Measurements from ENCODE around the gene BYSL.
"Not testable (repeated sequence)": the region's sequence is repeated elsewhere in the genome, so short reads cannot be mapped to it uniquely, and the experiment has no call there.

Gene BYSL

DNA sequence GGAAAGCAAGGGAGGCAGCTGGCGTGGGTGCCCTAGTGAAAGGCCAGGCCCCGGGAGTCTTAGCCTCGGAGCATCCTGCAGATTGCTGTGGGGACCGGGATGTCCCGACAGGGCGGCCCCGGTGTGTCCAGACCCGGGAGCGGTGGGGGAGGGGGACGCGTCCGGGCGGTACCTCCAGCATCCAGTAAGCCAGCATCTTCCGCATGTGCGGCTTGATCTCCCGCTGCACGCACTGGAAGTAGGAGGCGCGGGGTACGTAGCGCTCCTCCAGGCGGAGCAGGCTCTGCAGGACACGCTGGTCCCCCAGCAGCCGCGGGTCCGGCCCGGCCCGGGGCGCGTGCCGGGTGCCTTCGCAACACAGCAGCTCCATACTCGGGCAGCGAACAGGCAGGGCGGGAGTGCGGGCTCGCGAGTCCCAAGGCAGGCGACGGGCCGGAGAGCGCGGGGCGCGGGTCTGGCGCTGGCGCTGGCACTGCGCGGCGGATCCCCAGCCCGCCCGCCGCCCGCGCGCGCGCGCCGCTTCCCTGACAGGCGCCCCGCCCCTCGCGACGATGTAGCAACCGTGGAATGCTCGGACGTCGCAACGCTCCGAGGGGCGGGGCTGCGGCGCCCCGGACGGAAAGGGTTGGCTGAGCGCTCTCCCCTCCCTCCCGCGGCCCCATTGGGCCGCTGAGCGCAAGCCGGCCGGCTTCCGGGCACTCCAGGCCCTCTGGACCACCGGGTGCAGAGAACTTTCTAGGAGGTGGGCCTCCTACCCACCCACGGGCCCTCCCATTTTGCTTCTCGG lies 20.2 kb downstream of the BYSL start, which contains the start of gene CCND3:
CCND3 (minus strand) TSS at position 529 of the 787 bp plus-strand sequence; CDS start at position 370, 159 bp downstream.
- DNase-seq (ENCODE audit: low read depth in 1 of 2, low spot score in 1 of 2), result peak; percentile 64 to 83

DNA sequence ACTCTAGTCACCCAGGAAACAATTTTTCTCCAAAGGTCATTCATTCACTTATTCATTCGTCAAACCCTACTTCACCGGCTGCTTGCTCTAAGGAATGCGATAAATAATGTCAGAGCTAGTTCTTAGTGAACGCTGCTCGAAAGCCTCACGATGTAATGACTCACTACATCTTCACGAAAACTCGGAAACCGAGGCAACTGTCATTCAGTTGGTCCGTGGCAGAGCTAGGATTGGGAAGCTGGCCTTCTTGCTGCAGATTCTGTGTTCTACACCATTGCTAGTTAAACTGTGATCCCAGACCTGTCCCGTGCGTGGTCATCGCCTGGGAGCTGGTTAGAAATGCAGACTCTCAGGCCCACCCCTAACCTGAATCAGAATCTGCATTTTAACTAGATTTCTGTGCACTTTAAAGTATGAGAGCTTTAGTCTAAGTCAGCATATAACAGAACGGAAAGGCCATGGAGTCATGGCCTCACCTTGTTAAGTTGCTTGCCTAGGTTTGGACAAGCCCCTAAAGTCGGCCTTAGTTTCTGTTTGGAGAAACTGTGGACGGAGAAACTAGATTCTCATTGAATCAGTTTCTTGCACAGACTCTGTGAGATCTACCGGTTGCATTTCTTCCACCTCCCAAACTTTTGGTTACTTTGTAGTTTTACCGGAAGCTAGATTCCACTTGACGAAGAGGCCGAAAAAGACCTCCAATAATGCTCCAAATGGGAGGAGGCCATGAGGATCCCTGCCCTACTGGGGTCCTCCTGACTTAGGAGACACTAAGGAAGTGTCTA lies 21.0 kb downstream of the BYSL start:
- no peak for DNase-seq (ENCODE audit: low read depth in 1 of 2, low spot score in 1 of 2)

DNA sequence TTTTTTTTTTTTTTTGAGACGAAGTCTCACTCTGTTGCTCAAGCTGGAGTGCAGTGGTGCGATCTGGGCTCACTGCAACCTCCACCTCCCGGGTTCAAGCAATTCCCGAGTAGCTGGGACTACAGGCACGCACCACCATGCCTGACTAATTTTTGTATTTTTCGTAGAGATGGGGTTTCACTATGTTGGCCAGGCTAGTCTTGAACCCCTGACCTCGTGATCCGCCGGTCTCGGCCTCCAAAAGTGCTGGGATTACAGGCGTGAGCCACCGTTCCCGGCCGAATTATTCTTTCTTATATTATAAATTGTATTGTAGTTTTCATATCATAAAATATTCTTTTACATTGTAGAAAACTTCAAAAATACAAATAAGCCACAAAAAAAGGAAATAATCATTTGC lies 21.6 kb downstream of the BYSL start:
- not testable (repeated sequence) for DNase-seq (ENCODE audit: low read depth in 1 of 2, low spot score in 1 of 2)

DNA sequence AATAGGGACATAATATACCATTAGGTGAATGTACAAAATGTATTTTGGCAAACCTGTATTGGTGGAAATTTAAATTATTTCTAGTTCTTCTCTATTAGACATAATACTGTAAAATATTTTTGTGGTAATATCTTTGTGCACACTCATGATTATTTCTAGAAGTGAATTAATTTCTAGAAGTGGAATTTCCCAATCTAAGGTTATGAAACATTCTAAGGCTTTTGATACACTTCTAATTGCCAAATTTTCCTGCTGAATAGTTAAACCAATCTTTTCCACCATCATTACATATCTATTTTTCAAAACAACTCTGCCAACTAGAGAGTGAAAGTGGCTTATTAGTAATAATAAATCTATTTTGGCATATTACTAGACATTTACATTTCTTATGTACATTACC lies 22.2 kb downstream of the BYSL start:
- no peak for DNase-seq (ENCODE audit: low read depth in 1 of 2, low spot score in 1 of 2)

DNA sequence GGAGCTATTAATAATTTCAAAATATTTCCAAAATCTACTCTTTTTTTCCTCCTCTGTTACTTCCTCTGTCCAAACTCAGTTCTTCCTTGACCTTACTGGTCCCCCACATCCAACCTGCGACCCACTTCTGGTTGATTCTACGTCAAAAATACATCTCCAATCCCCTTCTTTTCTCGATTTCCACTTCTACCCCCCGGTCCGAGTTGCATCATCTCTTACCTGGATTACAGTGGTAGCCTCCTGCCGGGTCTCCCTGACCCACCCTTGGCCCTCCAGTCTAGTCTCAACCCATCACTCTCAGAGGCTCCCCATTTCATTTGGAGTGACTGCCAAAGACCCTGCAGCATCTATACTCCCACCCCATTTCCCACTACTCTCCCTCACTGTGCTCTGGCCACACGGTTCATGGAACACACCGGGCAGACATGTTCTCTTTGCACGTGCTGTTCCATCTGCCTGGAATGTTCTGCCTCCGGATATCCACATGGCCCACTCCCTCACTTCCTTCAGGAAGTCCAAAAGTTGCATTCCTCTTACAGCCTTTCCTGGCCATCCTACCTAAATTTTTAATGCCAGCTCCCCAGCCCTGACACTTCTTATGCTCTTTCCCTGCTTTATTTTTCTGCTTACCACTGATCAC lies 26.4 kb downstream of the BYSL start:
- DNase-seq (ENCODE audit: low read depth in 1 of 2, low spot score in 1 of 2), result no peak

DNA sequence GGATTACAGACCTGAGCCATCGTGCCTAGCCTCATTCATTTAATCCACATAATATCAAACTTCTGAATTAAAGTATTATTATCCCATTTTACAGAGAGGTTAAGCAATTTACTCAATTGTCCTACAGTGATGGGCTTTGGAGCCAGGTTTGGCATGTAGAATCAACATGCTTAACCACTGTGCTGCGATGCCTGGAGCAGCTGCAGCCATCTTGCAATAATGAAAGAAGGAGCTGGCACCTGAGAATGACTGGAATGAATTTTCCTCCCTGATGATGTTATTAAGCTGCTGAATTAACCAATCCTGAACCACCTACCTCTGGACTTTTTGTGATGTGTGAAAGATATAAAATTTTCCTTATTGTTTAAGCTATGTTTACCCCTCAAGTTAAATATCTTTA lies 33.4 kb downstream of the BYSL start:
- no peak for DNase-seq (ENCODE audit: low read depth in 1 of 2, low spot score in 1 of 2)

DNA sequence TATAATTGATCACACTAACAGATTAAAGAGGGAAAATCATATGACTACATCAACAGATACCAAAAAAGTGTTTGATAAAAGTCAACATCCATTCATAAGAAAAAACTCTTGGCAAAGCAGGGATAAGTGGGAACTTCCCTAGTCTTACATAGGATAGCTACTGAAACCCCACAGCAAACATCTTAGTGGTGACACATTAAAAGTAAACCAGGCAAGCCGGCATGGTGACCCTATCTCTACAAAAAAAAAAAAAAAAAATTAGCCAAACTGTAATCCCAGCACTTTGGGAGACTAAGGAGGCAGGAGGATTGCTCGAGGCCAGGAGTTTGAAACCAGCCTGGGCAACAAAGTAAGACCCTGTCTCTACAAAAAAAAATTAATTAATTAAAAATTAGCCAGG lies 34.1 kb downstream of the BYSL start:
- no peak for DNase-seq (ENCODE audit: low read depth in 1 of 2, low spot score in 1 of 2)

DNA sequence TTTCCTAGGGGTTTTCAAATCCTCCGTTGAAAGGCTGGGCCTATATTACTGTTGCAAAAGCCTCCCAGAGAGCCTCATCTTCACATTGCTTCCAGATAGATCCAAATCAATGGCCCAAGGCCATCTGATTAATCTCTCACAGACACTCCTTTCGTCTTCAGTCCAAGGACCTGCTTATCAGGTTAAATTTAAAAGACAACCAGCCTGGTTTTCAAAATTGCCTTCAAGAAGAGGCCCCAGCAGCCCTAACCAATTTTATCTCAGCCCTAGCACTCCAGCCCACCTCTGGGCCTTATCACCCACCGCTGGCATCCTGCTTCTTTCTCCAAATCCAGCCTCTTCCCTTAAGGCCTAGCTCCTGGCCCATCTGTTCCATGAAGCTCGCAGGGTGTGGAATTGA lies 35.8 kb downstream of the BYSL start:
- DNase-seq (ENCODE audit: low read depth in 1 of 2, low spot score in 1 of 2), result no peak

DNA sequence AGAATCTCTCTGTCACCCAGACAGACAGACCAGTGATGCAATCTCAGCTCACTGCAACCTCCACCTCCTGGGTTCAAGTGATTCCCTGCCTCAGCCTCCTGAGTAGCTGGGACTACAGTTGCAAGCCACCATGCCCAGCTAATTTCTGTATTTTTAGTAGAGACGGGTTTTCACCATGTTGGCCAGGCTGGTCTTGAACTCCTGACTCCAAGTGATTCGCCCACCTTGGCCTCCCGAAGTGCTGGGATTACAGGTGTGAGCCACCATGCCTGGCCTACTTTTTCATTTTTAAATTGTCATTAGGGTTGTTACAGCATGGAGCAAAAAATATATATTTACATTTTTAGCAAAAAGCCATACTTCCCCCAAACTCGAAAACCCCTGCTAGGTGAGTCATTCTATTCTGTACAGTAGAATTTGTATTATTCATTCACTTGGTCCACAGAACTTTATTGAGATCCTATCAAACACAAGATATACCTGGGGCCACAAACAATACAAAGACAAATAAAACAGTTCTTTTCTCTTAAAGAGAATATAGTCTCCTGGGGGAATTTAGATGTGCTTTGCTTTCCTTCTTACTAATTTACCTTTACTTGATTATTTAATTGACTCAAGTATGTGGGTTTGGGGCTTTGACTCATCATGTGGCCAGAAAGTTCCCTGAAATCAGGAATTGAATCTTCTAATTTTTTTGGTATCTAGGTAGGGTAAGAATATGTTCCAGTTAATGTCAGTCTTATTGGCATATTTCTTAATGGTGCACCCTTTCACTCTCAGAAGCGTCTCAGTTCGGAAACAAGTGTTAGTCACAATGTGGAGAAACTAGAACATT lies 36.9 kb downstream of the BYSL start:
- no peak for DNase-seq (ENCODE audit: low read depth in 1 of 2, low spot score in 1 of 2)

DNA sequence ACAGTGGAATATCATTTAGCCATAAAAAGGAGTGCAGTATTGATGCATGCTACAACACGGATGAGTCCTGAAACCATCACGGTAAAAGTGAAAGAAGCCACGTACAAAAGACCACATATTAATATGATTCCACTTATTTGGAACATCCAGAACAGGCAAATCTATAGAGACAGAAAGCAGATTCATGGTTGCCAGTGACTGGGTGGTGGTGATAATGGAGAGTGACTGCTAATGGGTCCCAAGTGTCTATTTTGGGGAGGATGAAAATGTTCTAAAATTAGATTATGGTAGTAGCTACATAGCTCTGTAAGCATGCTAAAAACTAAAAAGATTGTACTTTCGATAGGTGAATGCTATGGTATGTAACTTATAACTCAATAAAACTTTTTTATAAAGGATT lies 38.7 kb downstream of the BYSL start:
- no peak for DNase-seq (ENCODE audit: low read depth in 1 of 2, low spot score in 1 of 2)

DNA sequence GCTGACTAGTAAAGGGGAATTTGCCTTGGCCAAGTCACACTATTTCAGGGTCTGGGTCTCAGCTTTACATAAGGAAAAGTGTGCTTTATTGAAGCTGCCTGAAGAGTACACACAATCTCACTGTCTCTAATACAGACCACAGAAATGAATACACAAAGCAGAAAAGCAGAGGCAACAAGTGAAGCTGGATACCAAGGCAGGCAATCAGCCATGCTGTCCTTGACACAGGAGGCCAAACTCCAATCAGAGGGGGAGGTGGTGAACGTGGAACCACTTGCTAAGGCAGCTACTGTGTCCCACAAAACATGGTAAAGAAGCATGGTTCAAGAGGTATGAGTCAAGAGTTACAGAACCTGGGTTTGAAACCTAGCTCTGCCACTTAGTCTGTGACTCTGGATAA lies 42.1 kb downstream of the BYSL start:
- DNase-seq (ENCODE audit: low read depth in 1 of 2, low spot score in 1 of 2), result no peak

DNA sequence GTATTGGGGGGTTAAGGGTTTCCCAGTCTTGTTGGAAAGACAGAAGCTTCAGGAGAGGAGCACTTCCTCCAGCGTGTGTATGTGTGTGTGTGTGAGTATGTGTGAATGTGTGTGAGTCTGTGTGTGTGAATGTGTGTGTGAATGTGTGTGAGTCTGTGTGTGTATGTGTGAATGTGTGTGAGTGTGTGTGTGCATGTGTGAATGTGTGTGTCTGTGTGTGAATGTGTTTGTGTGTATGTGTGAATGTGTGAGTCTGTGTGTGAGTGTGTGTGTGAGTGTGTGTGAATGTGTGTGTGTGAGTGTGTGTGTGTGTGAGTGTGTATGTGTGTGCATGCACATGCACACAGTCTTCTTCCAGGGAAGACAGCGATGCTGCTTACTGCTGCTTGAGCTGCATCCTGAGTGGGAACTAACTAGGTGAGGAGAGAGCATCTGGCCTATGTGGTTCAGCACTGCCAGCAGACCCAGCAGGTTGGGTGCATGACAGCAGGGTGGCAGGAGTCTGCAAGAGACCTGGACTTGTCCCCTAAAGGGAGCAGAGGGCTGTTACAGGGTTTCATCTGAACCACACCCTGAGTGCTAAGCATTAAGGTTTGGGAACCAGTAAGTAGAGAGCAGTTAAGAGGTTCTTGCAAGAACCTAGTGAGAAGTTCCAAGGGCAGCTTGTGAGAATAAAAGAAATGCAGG lies 43.0 kb downstream of the BYSL start:
- DNase-seq (ENCODE audit: low read depth in 1 of 2, low spot score in 1 of 2), result no peak

DNA sequence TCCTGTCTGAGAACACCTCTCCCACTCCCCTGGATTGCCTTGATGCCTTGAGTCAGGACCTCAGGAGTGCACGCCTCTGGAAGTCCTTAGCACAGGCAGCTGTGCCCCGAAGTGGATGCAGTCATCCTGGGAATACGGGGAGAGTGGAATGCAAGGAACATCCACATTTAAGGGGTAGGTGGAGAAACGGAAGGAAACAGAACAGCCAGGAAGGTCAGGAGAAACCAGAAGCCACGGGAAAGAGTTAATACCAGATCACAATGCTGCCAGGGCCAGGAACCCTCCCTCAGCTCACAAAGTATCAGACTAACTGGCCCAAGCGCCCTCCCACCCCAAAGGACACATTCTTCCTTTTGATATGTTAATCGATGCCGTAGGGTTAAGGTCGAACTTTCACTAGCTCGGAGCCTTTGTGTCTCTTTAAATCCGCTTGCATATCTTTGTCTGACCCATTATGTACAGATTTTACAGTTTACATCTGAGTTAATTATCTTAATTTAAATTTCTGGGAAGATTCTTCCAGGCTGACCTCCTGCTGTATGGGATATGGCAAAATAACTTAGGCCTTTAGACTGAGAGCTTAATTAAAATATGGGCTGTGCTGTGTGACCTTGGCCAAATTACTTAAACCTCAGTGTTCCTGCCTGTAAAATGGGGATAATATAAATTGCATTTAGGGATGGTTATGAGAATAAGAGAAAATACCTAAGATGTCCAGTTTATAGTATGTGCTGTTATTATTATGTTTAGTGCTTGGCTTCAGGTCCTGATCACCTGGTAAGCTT lies 44.3 kb downstream of the BYSL start:
- no peak for DNase-seq (ENCODE audit: low read depth in 1 of 2, low spot score in 1 of 2)

DNA sequence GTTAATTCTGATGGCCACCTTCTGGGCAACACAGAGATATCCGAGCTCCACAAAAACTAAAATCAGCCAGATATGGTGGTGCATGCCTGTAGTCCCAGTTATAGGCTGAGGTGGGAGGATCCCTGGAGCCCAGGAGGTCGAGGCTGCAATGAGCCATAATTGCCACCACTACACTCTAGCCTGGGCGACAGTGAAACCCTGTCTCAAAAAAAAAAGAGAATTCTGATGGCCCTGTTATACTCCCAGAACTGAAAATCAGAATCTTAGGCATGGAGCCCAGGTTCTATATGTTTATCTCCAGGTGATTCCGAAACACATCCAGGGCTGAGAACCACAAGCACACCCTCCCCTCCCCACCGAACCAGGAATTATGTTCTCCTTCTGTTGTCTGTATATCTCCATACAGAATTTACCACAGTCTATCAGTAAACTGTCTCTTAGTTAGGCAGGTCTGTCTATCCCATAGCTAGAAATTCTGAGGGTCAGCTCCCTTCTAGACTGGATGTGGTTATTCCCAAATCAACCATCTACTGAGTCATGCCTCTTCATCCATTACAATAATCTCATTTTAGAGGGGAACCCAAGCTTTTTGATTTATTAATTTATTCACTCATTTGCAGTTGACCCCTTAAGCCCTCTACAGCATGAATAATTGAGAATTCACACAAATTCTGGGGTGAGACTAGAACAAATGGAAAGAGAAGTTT lies 45.1 kb downstream of the BYSL start:
- no peak for DNase-seq (ENCODE audit: low read depth in 1 of 2, low spot score in 1 of 2)

DNA sequence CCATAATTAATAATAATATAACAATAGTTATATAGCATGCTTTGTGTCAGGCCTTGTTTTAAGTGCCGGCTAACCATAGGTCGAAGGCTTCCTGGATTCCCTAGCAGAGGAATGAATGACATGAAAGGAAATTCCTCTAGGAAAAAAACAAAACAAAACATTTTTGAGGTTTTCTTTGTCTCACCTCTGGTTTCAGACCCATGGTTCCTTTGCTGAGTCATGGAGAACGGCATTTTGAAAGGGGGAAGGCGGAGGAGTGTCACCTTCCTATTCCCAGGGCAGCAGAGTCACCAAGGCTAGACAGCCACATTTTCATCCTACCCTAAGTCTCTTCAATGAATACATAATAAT lies 45.6 kb downstream of the BYSL start:
- DNase-seq (ENCODE audit: low read depth in 1 of 2, low spot score in 1 of 2), result no peak

DNA sequence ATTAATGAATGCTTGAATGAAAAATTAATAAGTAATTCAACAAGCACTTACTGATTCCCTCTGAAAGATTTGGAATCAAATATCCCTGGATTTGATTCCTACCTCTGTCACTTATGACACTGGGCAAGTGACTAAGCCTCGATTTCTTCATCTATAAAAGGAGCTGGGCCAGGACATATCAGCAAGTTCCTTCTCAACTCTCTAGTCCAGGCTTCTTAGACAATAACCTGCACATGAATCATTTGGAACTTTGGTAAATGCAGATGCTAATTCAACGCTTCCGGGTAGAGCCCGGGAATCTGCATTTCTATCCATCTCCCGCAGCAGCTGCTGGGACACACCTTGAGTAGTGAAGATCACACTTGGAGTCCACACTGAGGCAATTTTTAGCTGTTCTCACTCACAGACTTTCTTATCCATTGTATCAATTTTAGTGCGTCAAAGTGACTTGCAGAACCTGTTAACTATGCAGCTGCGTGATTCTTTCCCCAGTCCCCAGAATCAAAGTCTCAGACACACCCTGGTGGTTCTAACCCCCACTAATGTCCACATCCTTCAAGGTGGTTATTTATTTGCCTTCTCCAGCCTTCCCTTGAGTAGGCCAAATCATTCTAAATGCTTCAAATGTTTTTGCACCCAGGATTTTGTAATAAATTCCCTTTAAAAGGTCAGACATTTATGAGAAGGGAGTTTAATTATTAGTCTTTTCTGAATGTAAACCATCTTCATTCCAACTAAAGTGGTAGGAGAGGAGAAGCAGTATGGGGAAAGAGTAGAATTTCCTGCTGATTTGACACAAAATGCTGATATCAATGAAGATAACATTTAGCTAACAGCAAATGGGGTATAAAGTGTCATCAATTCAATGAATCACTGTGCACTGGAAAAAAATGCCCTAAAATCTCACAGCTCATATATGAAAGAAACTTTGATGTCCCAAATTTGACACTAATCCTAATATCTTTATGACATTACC lies 46.3 kb downstream of the BYSL start:
- no peak for DNase-seq (ENCODE audit: low read depth in 1 of 2, low spot score in 1 of 2)

DNA sequence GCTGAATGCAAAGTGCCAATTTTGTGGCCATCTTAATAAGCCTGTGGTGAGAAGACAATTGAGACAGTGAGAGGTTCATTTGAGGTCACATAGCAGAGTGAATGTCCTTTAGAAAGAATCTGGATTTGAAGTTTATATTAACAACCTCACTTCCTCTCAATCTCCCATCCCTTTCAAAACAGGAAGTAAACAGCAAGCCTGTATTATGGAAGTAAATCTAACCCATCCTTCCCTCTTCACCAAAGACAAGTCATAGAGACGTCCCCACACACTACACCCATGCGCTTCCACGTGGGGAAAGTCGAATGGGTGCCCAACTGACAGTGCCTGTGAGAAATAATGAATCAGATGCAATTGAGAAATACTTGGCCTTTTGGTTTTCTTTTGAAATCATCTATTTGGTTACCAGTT lies 49.1 kb downstream of the BYSL start:
- DNase-seq (ENCODE audit: low read depth in 1 of 2, low spot score in 1 of 2), result peak in 1 of 2 donors; percentile 16

DNA sequence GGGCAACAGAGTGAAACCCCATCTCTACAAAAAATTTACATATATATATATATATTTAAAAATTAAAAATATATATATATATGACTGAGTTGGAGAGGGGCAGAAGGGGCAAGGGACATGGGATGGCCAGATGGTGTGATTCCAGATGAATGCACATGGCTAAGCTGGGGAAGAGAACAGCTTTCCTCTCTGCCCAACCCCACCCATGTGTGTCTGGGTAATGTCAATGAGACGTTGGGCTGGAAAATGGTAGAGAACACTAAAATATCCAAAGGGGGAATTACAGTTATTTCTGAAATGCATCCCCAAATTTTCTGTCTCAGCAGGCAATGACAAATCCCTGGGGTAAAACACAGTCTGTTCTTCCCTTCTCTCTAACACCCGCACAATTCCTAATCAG lies 51.5 kb downstream of the BYSL start:
- DNase-seq (ENCODE audit: low read depth in 1 of 2, low spot score in 1 of 2), result no peak

All from activated T-helper 1 cell treated with anti-CD3 and anti-CD28 coated beads, Interleukin-2, amount 50 U/mL, for 16 hours (primary cell).